ENCODE results near the gene JADE2.

DNA sequence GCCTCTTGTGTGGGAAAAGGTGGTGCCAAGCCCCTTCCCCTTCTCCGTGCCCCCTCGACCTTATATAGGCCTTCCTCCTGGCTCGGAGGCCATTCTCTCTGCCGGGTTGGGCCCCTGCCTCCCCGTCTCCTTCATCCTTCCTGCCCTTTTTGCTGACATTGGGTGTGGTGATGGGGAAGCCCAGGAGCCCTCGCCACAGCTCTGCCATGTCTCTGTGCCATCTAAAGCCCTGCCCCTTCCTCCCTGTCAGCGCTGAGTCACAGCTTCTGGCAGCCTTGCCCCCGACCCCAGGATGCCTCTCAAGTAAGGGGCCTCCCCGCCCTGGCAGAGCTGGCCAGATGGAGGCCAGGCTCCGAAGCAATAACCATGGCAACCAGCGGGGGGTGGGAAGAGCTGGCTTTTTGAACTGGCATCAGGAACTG, 30.4 kb downstream of the JADE2 start:
- TF ChIP-seq, protein P1, sequence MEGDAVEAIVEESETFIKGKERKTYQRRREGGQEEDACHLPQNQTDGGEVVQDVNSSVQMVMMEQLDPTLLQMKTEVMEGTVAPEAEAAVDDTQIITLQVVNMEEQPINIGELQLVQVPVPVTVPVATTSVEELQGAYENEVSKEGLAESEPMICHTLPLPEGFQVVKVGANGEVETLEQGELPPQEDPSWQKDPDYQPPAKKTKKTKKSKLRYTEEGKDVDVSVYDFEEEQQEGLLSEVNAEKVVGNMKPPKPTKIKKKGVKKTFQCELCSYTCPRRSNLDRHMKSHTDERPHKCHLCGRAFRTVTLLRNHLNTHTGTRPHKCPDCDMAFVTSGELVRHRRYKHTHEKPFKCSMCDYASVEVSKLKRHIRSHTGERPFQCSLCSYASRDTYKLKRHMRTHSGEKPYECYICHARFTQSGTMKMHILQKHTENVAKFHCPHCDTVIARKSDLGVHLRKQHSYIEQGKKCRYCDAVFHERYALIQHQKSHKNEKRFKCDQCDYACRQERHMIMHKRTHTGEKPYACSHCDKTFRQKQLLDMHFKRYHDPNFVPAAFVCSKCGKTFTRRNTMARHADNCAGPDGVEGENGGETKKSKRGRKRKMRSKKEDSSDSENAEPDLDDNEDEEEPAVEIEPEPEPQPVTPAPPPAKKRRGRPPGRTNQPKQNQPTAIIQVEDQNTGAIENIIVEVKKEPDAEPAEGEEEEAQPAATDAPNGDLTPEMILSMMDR (IDR thresholded peaks at IDR 0.05) = no peak
- TF ChIP-seq POLR2AphosphoS5 (IDR thresholded peaks at IDR 0.05) (peak; percentile 57), EP300 (IDR thresholded peaks at IDR 0.05) (no peak), POLR2A (IDR thresholded peaks at IDR 0.05) (no peak)

All from gastroesophageal sphincter (tissue), 3 donors.